CD4-positive, alpha-beta T cell (primary cell): ENCODE results near the gene SCARF1. TPM values are rescaled to one million over a fixed set of nuclear protein-coding genes. Genes with fewer than 3 reads are reported as not detected.
"Not testable (repeated sequence)": the region's sequence is repeated elsewhere in the genome, so short reads cannot be mapped to it uniquely, and the experiment has no call there.

ENCODE experiments used
- ATAC-seq: fragments of 200-7000 bp; cut with Tn5 transposase; one replicate; pipeline ENCODE4 v1.10.0; 2022; ENCODE audit warnings: mild to moderate bottlenecking; ENCODE audit not compliant: poor library complexity
- CTCF ChIA-PET: fragments of 350-600 bp; sonication (Branson Sonifier 250); formaldehyde crosslinking; loops from one replicate; lab custom pipeline; 2021; ENCODE audit warnings: antibody characterized with exemption, inconsistent platforms; lab: Charles Lee
- POLR2A ChIA-PET: fragments of 350-600 bp; sonication (Branson Sonifier 250); formaldehyde crosslinking; loops from one replicate; lab custom pipeline; 2021; ENCODE audit warnings: antibody characterized with exemption, inconsistent platforms; lab: Charles Lee
- DNase-seq, 14 experiments: peaks; one replicate each; pipeline ENCODE4 v3.0.0-alpha.2; 2013 to 2020; ENCODE audit warnings: mixed read lengths in 2 of 14
- H3K27ac ChIP-seq, 2 donors: one replicate each; pipeline versions ENCODE4 v1.5.1 to v1.7.0; 2013; ENCODE audit warnings: low read length in 2 of 2, low read depth in 1 of 2, mild to moderate bottlenecking in 1 of 2
- H3K27me3 ChIP-seq, 2 experiments: 1 replicate in 1 of 2; 2 replicates in 1 of 2; pipeline versions ENCODE4 v1.6.1 to v1.7.0; 2013; ENCODE audit warnings: low read length in 2 of 2, control low read depth in 1 of 2, mild to moderate bottlenecking in 1 of 2, moderate library complexity in 1 of 2; ENCODE audit not compliant: insufficient read depth in 2 of 2, control insufficient read depth in 1 of 2
- H3K36me3 ChIP-seq: one replicate; pipeline ENCODE4 v1.6.1; 2013; ENCODE audit warnings: low read length, control low read depth; ENCODE audit not compliant: insufficient read depth
- H3K4me1 ChIP-seq: one replicate; pipeline ENCODE4 v1.6.1; 2013; ENCODE audit warnings: low read length, control low read depth; ENCODE audit not compliant: insufficient read depth
- H3K4me3 ChIP-seq: one replicate; pipeline ENCODE4 v1.5.1; 2013; ENCODE audit warnings: mild to moderate bottlenecking, low read length, moderate library complexity
- H3K9me3 ChIP-seq, 2 experiments: 1 replicate in 1 of 2; 2 replicates in 1 of 2; pipeline versions ENCODE4 v1.6.1 to v1.7.0; 2013; ENCODE audit warnings: low read length in 2 of 2, mild to moderate bottlenecking in 2 of 2, control low read depth in 1 of 2, moderate library complexity in 1 of 2; ENCODE audit not compliant: control insufficient read depth in 1 of 2, insufficient read depth in 1 of 2
- H3K27ac Mint-ChIP-seq: one replicate; pipeline ENCODE4 v1.8.0; 2020; ENCODE audit warnings: mixed read lengths
- H3K27me3 Mint-ChIP-seq: one replicate; pipeline ENCODE4 v1.8.0; 2021; ENCODE audit warnings: mixed read lengths
- H3K36me3 Mint-ChIP-seq: one replicate; pipeline ENCODE4 v1.8.0; 2021; ENCODE audit warnings: low read depth, mixed read lengths
- H3K4me1 Mint-ChIP-seq: one replicate; pipeline ENCODE4 v1.8.0; 2021; ENCODE audit warnings: low read depth, mixed read lengths
- H3K4me3 Mint-ChIP-seq: one replicate; pipeline ENCODE4 v1.8.0; 2020; ENCODE audit warnings: mild to moderate bottlenecking, mixed read lengths
- H3K9me3 Mint-ChIP-seq: one replicate; pipeline ENCODE4 v1.8.0; 2020; ENCODE audit warnings: mixed read lengths
- intact Hi-C, 2 experiments: fragments of 100-400 bp; cut with DNase I in 1 of 2; cut with micrococcal nuclease in 1 of 2; formaldehyde crosslinking; loops; one replicate each; pipeline versions ENCODE4 v1.15.1 to v1.9.0; 2023 to 2025; cut with DNase I, micrococcal nuclease
- total RNA-seq, 174 experiments: library from RNA in 2 of 174; stranded (reverse) in 2 of 174; gene quantifications; one replicate each; pipeline ENCODE4 v1.2.3 and lab custom pipeline; 2021 to 2026
- TF ChIP-seq, protein P1 (sequence below): fragments of 200-600 bp; IDR thresholded peaks from one replicate; pipeline ENCODE4 v1.8.0; 2022; ENCODE audit warnings: antibody characterized with exemption, mild to moderate bottlenecking

The SCARF1 gene
- total RNA-seq, 2 experiments from 2014 or later: 0.41 to 0.45 TPM

DNA sequence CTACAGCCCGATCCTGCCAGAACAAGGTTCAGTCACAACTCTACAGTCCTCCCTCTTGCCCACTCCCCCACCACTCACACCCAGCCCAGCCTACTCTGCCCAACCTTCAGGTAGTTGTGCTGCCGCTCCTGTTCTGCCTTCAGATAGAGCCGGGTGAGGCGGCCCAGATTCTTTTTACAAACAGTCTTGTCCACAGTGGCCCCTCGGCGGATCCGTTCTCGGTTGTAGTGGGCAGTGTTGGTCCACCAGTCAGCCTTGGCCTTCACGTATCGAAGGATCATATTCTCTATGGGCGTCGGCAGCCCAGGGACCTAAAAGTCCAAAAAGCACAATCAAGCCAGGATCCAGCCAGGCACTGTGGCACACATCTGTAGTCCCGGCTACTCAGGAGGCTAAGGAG is 30.9 kb upstream of the SCARF1 start:
- Mint-ChIP-seq H3K27ac (no peak overlapping the region), H3K36me3 (peaks cover 98% of the 10 kb centered on the region), H3K27me3 (no peaks in the 10 kb centered on the region), H3K4me3 (peak overlapping the region; percentile 13), H3K4me1 (peaks cover 32% of the 10 kb centered on the region), H3K9me3 (no peaks in the 10 kb centered on the region)
- Histone ChIP-seq H3K9me3 (no peaks in the 10 kb centered on the region), H3K4me1 (peaks cover 14% of the 10 kb centered on the region), H3K4me3 (no peak overlapping the region), H3K27ac (no peak overlapping the region), H3K36me3 (peaks cover 94% of the 10 kb centered on the region), H3K27me3 (no peaks in the 10 kb centered on the region)
- no peak for ATAC-seq
- DNase-seq: no peak
- intact Hi-C loops: no loop called here
- TF ChIP-seq, protein P1, sequence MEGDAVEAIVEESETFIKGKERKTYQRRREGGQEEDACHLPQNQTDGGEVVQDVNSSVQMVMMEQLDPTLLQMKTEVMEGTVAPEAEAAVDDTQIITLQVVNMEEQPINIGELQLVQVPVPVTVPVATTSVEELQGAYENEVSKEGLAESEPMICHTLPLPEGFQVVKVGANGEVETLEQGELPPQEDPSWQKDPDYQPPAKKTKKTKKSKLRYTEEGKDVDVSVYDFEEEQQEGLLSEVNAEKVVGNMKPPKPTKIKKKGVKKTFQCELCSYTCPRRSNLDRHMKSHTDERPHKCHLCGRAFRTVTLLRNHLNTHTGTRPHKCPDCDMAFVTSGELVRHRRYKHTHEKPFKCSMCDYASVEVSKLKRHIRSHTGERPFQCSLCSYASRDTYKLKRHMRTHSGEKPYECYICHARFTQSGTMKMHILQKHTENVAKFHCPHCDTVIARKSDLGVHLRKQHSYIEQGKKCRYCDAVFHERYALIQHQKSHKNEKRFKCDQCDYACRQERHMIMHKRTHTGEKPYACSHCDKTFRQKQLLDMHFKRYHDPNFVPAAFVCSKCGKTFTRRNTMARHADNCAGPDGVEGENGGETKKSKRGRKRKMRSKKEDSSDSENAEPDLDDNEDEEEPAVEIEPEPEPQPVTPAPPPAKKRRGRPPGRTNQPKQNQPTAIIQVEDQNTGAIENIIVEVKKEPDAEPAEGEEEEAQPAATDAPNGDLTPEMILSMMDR: no peak
- POLR2A ChIA-PET: no interaction called here
- CTCF ChIA-PET: no interaction called here

DNA sequence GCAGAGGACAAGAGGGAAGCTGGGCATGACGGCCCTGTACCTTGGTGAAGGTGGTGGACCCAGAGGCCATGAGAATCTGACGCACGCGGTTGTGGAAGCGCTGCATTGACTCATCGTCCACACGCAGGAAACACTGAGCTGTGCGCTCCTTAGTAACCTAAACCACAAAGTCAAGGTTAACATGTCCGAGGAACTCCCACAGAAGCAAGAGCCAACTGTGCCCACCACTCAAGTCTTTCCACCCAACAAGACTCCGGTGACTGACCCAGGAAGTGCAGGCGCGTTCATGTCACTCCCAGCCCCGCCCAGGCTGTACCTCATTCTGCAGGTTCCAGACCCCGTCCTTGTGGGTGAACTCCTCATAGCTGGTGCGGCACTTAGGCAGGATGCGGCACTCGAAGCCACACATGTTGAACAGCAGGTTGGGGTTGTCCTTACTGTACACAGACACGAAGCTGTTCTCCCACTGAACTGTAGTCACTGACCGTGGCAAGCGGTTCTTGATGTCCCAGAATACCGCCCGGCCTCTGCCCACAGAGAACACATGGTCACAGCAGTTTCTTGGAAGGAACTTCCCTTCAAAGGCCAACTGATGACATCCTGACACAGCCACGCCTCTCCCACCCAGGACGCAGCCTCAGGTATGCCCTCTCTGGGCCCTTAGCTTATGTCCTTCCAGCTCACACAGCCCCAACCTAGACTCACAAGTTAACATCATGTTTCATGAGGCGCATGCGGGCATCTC is 27.7 kb upstream of the SCARF1 start:
- TF ChIP-seq, protein P1: no peak
- Histone ChIP-seq H3K27me3 (no peaks in the 10 kb centered on the region), H3K27ac (no peak overlapping the region), H3K4me1 (peaks cover 14% of the 10 kb centered on the region), H3K4me3 (no peak overlapping the region), H3K36me3 (peaks cover 93% of the 10 kb centered on the region), H3K9me3 (no peaks in the 10 kb centered on the region)
- POLR2A ChIA-PET: interaction anchor here (0.6 to 2.5 kb wide), 3 partner anchors 10 to 91 kb away, joined by 3 to 8 read pairs (median 5); no protein-coding TSS in a partner anchor
- ATAC-seq (peak; percentile 46), DNase-seq (peak in 6 of 14 experiments; percentile 21 to 63 (median 40))
- intact Hi-C loops: no loop called here
- H3K4me3 Mint-ChIP-seq: no peak overlapping the region
- H3K27me3 Mint-ChIP-seq: no peaks in the 10 kb centered on the region
- CTCF ChIA-PET: interaction anchor here (2.3 kb wide), 1 partner anchor 24 kb away, joined by 7 read pairs; the partner anchor contains the start of gene RILP
- H3K9me3 Mint-ChIP-seq: no peaks in the 10 kb centered on the region
- H3K36me3 Mint-ChIP-seq: peaks cover 98% of the 10 kb centered on the region
- H3K27ac Mint-ChIP-seq: peak overlapping the region; percentile 38
- peaks cover 38% of the 10 kb centered on the region for H3K4me1 Mint-ChIP-seq

DNA sequence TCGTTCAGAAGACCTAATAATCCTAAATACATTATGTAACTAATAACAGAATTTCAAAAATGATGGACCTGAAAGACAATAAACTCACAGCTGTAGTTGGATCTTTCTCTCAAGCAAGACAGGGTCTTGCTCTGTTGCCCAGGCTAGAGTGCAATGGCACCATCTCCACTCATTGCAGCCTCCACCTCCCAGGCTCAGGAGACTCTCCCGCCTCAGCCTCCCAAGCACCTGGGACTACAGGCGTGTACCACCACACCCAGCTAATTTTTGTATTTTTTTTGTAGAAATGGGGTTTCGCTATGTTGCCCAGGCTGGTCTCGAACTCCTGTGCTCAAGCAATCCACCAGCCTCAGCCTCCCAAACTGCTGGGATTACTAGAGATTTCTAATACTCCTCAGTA is 18.4 kb upstream of the SCARF1 start:
- peaks cover 86% of the 10 kb centered on the region for H3K36me3 ChIP-seq
- POLR2A ChIA-PET: interaction anchor here (0.6 kb wide), 1 partner anchor 20 kb away, joined by 3 read pairs; no protein-coding TSS in a partner anchor
- H3K27ac ChIP-seq, H3K27ac Mint-ChIP-seq, DNase-seq, H3K4me3 Mint-ChIP-seq, H3K9me3 ChIP-seq, H3K4me1 Mint-ChIP-seq, H3K4me1 ChIP-seq, H3K27me3 Mint-ChIP-seq, H3K9me3 Mint-ChIP-seq, H3K27me3 ChIP-seq, ATAC-seq, CTCF ChIA-PET, H3K4me3 ChIP-seq: not testable (repeated sequence)
- intact Hi-C loops: loop anchor here in 1 of 2 experiments (10.0 kb wide), 1 partner anchor 101 kb away; the partner anchor contains the start of gene SERPINF1
- H3K36me3 Mint-ChIP-seq: peaks cover 87% of the 10 kb centered on the region
